Heart right ventricle (tissue), 16 donors: Measurements from ENCODE around the gene KRTAP4-16. TPM values are rescaled to one million over a fixed set of nuclear protein-coding genes. Genes with fewer than 3 reads are reported as not detected.
"Not testable (repeated sequence)": the region's sequence is repeated elsewhere in the genome, so short reads cannot be mapped to it uniquely, and the experiment has no call there.

ENCODE experiments used
- ATAC-seq, 8 donors: fragments of 200-7000 bp; cut with Tn5 transposase; one replicate each; pipeline ENCODE4 v1.9.1; 2020; ENCODE audit warnings: mild to moderate bottlenecking in 8 of 8, moderate library complexity in 8 of 8, moderate number of reproducible peaks in 1 of 8
- DNase-seq, 2 donors: peaks; one replicate each; pipeline ENCODE4 v3.0.0-alpha.2; 2020
- H3K27ac ChIP-seq, 10 donors: fragments of 200-600 bp; sonication (generic) in 2 of 10; one replicate each; pipeline versions ENCODE4 v1.5.0 to v1.8.0; 2020 to 2022; ENCODE audit warnings: mild to moderate bottlenecking in 3 of 10
- H3K27me3 ChIP-seq, 7 donors: fragments of 200-600 bp; one replicate each; pipeline ENCODE4 v1.8.0; 2021 to 2022; ENCODE audit warnings: mild to moderate bottlenecking in 2 of 7
- H3K36me3 ChIP-seq, 9 donors: fragments of 200-600 bp; sonication (generic) in 1 of 9; one replicate each; pipeline versions ENCODE4 v1.5.0 to v1.8.0; 2020 to 2022; ENCODE audit warnings: mild to moderate bottlenecking in 2 of 9
- H3K4me1 ChIP-seq, 9 donors: fragments of 200-600 bp; sonication (generic) in 1 of 9; one replicate each; pipeline versions ENCODE4 v1.5.0 to v1.8.0; 2020 to 2022; ENCODE audit warnings: mild to moderate bottlenecking in 4 of 9
- H3K4me3 ChIP-seq, 10 donors: fragments of 200-600 bp; sonication (generic) in 2 of 10; one replicate each; pipeline versions ENCODE4 v1.5.0 to v1.8.0; 2020 to 2022; ENCODE audit warnings: mild to moderate bottlenecking in 7 of 10, moderate library complexity in 2 of 10
- H3K9me3 ChIP-seq, 11 donors: fragments of 200-600 bp in 10 of 11; sonication (generic) in 2 of 11; one replicate each; pipeline versions ENCODE4 v1.5.0 to v1.8.0; 2013 to 2022; ENCODE audit warnings: mild to moderate bottlenecking in 2 of 11, control low read depth in 1 of 11, moderate library complexity in 1 of 11
- WGBS, 2 donors: extraction: QIAGEN DNeasy Blood & Tissue Kit; methylation state at CpG; one replicate each; pipeline ENCODE4 v1.1.7; 2013; ENCODE audit warnings: inconsistent platforms in 1 of 2; 5-methylcytosine and 5-hydroxymethylcytosine counted together
- intact Hi-C, 10 donors: fragments of 100-400 bp; cut with DNase I; formaldehyde crosslinking; loops; one replicate each; pipeline versions ENCODE4 v1.11.1 to v1.14.2; 2022
- polyA plus RNA-seq, 2 donors: library from polyadenylated mRNA; stranded (reverse); fragments of 200-250 nt; gene quantifications; one replicate each; pipeline ENCODE4 v1.2.3, GENCODE V29; 2013
- total RNA-seq, 10 donors: library from RNA; stranded (reverse); fragmentation: NEBNext Ultra II Directional in 3 of 10; extraction: Animal tissue kit (Norgen Biotek cat#: 25700) in 3 of 10; gene quantifications; one replicate each; pipeline versions ENCODE4 v1.2.1 to v1.2.4, GENCODE V29; 2021 to 2023
- TF ChIP-seq, protein P1 (sequence below), 9 donors: fragments of 200-600 bp; sonication (generic) in 2 of 9; IDR thresholded peaks; one replicate each; pipeline versions ENCODE4 v1.5.0 to v1.8.0; 2021 to 2022; ENCODE audit warnings: antibody characterized with exemption in 9 of 9, mild to moderate bottlenecking in 5 of 9, moderate library complexity in 1 of 9
- donor health status: Arrhythmogenic right ventricular cardiomyopathy.
- donor health status: ischemic (EF 13 %, LVEDD 7.1; RV severe dilation, severe dysfunction).
- donor health status: healthy with polysubstance abuse.
- donor health status: DM: no; HTN: yes; CAD: no.
- donor health status: DM: no; HTN: no; CAD: no.
- donor health status: ischemic (EF 25% LVEDD 6.9; RV normal size, moderate dysfunction).
- donor health status: ischemic (EF 25% LVEDD 5.7; RV mildly dilated, moderate dysfunction).
- donor health status: healthy.
- donor health status: DM: yes; HTN: yes; CAD: no.
- donor health status: Ischemic cardiomyopathy.
- donor health status: ischemic (EF 35%, LVEDD 5.7; RV mildly dilated, moderate dysfunction).
- donor health status: nonischemic (EF 11% LVEDD 7.7; RV severe dilation, severe dysfunction).
- donor health status: DM: yes; HTN: yes; CAD: no.
- donor health status: PGD.
- donor health status: ischemic (EF 29% LVEDD 5.4; RV normal size, mild dysfunction).
- donor health status: nonischemic (EF 23%, LVEDD 6.1; RV moderate dilation, normal function).

Gene KRTAP4-16
- total and polyA plus RNA-seq, 12 donors = not detected

DNA sequence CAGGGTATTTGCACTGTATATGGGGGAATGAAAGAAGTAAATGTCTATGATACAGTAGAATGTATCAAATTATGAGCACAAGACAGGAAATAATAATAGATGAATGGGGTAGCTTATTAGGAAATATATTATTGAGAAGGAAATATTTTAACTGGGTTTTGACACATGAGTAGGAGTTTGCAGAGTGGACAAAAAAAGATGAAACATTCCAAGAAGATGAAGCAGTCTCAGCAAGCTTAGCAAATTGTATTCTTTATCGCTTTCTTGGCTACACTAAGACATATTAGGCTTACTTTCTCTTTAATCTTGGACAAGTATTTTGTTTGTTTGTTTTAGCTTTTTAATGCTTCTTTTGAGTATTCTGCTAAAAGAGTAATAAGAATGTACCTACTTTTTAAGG, 1.9 kb upstream of the KRTAP4-16 start:
- no peak for DNase-seq
- Histone ChIP-seq H3K36me3 (no peaks in the 10 kb centered on the region), H3K4me1 (no peaks in the 10 kb centered on the region), H3K4me3 (no peak overlapping the region), H3K27me3 (peaks cover 0 to 42% (median 10%) of the 10 kb centered on the region in 7 donors), H3K27ac (no peak overlapping the region), H3K9me3 (no peaks in the 10 kb centered on the region)
- ATAC-seq = no peak
- WGBS, 2 donors = 85 to 91% methylated on average over 1 of the region's 1 CpG
- intact Hi-C loops = no loop called here
- TF ChIP-seq, protein P1, sequence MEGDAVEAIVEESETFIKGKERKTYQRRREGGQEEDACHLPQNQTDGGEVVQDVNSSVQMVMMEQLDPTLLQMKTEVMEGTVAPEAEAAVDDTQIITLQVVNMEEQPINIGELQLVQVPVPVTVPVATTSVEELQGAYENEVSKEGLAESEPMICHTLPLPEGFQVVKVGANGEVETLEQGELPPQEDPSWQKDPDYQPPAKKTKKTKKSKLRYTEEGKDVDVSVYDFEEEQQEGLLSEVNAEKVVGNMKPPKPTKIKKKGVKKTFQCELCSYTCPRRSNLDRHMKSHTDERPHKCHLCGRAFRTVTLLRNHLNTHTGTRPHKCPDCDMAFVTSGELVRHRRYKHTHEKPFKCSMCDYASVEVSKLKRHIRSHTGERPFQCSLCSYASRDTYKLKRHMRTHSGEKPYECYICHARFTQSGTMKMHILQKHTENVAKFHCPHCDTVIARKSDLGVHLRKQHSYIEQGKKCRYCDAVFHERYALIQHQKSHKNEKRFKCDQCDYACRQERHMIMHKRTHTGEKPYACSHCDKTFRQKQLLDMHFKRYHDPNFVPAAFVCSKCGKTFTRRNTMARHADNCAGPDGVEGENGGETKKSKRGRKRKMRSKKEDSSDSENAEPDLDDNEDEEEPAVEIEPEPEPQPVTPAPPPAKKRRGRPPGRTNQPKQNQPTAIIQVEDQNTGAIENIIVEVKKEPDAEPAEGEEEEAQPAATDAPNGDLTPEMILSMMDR (IDR thresholded peaks at IDR 0.05) = no peak

DNA sequence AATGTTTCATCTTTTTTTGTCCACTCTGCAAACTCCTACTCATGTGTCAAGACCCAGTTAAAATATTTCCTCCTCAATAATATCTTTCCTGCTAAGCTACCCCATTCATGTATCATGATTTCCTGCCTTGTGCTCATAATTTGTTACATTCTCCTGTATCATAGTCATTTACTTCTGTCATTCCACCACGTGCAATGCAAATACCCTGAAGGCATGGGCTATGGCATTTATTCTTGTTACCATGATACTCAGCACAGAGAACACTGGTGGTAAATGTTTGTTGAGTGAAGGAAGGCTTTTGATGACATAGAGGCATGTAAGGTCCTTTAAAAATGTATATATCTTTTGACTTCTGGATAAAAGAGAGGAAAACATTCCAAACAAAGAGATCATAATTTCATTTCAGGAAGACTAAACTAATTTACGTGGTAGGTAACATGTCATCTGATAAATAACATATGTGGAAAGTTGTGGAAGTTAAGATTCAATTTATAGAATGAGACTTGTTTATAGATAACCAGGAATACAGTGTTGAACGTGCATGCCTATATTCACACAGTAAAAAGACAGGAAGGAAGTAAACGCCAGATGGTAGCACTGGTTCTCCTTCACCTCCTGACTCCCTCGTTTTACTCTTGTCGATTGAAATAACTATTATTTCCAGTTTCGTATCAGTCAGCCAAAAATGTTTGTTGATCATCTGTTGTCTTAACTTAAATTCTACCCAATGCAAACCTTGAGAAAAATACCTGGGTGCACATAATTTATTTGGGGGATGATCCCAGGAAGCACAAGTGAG, 2.1 kb downstream of the KRTAP4-16 start:
- H3K27me3 ChIP-seq = peaks cover 0 to 40% (median 12%) of the 10 kb centered on the region in 7 donors
- H3K4me3 ChIP-seq, H3K4me1 ChIP-seq, H3K27ac ChIP-seq, H3K9me3 ChIP-seq, ATAC-seq, intact Hi-C loops, H3K36me3 ChIP-seq, DNase-seq: not testable (repeated sequence)
- 44 to 53% methylated on average over 7 of the region's 7 CpGs for WGBS, 2 donors

DNA sequence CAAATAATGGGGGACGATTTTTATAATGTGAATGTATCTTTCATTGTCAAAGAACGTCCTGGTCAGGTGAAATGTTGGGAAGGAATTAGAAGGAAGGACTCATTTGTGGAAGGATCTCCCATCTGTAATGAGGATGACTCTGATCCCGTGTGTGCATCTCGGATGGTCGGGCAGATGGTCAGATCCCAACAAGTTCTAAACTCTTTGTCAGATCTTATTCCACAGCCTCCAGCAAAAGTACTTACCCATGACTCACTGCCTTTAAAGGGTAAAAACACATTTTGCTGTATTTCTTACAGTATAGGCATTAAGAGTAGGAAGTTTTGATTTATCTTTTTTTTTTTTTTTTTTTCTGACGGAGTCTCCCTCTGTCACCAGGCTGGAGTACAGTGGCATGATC, 3.5 kb downstream of the KRTAP4-16 start:
- DNase-seq (no peak), ATAC-seq (no peak)
- TF ChIP-seq, protein P1 (IDR thresholded peaks at IDR 0.05) = no peak
- 78 to 82% methylated on average over 6 of the region's 6 CpGs for WGBS, 2 donors
- H3K4me1 ChIP-seq = no peaks in the 10 kb centered on the region
- no peaks in the 10 kb centered on the region for H3K9me3 ChIP-seq
- H3K36me3 ChIP-seq = no peaks in the 10 kb centered on the region
- no peak overlapping the region for H3K4me3 ChIP-seq
- intact Hi-C loops = no loop called here
- H3K27me3 ChIP-seq = peaks cover 0 to 34% (median 12%) of the 10 kb centered on the region in 7 donors
- no peak overlapping the region for H3K27ac ChIP-seq

DNA sequence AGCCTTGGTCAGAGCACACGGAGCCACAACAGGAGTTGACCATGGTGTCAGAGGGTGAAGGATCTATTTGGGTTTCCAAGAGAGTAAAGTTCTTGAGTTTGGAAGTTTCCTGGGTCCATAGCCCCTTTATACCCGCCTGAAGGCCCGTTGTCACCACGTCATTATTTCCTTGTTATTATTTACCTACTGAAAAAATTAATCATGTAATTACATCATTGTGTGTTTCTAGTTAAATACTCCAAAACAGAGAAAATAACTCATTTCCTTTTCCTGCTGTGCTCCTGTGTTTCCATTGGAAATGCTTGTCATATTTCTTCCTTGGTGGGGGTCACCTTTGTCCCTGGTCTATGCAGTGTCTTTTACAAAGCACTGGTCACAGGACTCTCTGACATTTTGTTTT, 4.0 kb downstream of the KRTAP4-16 start, which contains the start of gene KRTAP4-8:
Gene KRTAP4-8, minus strand, starts transcription at position 101 of the 400 bp plus-strand sequence. Its CDS starts 58 bp downstream, at position 43.
- H3K9me3 ChIP-seq = no peaks in the 10 kb centered on the region
- H3K27me3 ChIP-seq = peaks cover 0 to 32% (median 12%) of the 10 kb centered on the region in 7 donors
- no peak within 1 kb of the TSS for H3K4me3 ChIP-seq
- DNase-seq (no peak), ATAC-seq (no peak)
- TF ChIP-seq, protein P1 (IDR thresholded peaks at IDR 0.05) = no peak
- no peaks in the 10 kb centered on the region for H3K4me1 ChIP-seq
- WGBS, 2 donors = 62 to 63% methylated on average over 4 of the region's 4 CpGs
- no peaks in the 10 kb centered on the region for H3K36me3 ChIP-seq
- intact Hi-C loops = no loop called here
- H3K27ac ChIP-seq = no peak within 1 kb of the TSS

DNA sequence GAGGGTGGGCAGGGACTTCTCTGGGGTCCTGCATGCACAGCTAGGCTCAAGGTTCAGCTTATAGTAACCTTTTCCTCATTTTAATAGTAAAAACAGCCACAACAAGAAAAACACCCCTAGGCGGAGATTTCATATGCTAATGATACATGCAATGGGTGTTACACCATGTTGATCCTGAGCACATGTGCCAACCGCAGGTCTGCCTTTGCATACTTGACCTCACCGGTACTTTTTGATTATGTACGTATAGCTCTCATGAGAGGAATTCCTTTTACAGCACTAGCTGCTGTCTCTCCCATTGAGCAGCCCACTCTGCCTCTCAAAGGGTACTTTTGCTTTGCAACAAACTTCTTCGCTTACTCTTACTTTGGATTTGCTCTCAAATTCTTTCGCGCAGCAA, 6.0 kb downstream of the KRTAP4-16 start:
- WGBS, 2 donors = 79% methylated on average over 7 of the region's 7 CpGs

DNA sequence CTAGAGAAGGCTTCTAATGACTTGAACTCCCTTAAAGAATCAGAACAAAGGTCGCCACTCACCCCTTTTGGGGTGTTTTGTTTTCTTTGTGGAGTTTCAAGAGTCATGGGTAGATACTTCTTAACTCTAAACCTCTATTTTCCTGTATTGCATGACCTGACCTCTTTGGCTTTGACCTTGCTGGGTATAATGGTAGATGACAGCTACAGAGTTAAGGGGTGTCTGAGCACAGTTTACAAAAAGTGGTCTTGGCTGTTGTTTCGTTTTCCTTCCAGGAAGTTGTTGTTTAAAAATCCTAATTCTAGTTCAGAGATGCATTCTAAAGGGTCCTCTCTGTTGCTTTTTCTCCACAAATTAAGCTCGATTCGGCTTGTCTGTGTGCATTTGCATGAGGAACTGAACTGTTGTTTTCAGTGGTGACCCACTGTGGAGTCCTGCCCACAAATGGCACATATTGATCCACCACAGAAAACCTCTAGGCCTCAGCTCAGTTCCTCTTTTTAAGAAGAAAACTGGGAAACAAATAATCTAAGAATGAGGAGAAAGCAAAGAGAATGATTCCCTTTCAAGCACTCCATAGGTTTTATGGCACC, 13.2 kb downstream of the KRTAP4-16 start:
- DNase-seq, H3K27me3 ChIP-seq, H3K36me3 ChIP-seq, intact Hi-C loops, H3K4me1 ChIP-seq, H3K9me3 ChIP-seq, ATAC-seq, H3K27ac ChIP-seq, H3K4me3 ChIP-seq: not testable (repeated sequence)
- WGBS, 2 donors = 58% methylated on average over 4 of the region's 4 CpGs

More for the DNA sequence above, 6.0 kb downstream of the KRTAP4-16 start:
- Histone ChIP-seq H3K4me1 (no peaks in the 10 kb centered on the region), H3K27me3 (peaks cover 0 to 32% (median 12%) of the 10 kb centered on the region in 7 donors), H3K9me3 (no peaks in the 10 kb centered on the region), H3K36me3 (no peaks in the 10 kb centered on the region), H3K27ac (no peak overlapping the region), H3K4me3 (no peak overlapping the region)
- TF ChIP-seq, protein P1 (IDR thresholded peaks at IDR 0.05) = no peak
- intact Hi-C loops = no loop called here
- ATAC-seq (no peak), DNase-seq (no peak)
